ENCODE data around the gene ZFP92.

ZFP92 gene

DNA sequence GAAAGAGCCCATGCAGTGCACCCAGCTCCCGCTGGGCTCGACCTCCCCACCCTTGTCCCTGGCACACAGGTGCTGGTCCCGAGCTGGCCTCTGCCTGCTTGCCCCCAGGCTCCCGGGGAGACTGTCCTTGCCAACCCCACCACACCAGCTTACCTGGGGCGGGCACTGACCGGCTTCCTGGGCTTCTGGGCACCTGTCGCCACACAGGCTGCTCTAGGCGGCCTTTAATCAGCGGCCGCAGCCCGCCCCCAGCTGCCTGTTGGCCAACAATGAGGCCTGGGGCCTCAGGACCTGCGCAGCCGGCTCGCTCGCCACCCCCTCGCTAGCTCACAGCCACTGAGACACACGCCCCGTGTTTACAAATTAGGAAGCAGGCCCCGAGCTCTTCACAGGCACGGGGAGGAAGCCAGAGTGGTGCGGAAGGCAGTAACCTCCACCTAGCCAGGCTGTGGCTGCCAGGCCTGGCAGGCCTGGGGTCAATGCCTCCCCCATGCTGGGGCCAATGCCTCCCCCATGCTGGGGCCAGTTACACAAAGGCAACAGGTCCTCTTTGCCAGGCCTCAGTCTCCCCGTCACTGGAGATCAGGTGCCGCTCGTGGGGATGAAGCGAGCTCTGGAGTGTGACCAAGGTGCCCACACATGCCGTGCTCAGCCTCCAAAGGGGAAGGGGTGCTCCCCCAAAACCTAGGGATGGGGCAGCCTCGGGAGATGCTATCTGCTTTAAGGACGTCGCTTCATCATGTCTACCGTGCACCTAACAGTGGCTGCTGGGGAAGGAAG, 34.8 kb downstream of the ZFP92 start, which contains the start of gene TREX2:
Gene TREX2, minus strand, starts transcription at position 201 of the 780 bp plus-strand sequence. CDS start 626 bp downstream, outside the sequence.
- TF ChIP-seq, protein P1, sequence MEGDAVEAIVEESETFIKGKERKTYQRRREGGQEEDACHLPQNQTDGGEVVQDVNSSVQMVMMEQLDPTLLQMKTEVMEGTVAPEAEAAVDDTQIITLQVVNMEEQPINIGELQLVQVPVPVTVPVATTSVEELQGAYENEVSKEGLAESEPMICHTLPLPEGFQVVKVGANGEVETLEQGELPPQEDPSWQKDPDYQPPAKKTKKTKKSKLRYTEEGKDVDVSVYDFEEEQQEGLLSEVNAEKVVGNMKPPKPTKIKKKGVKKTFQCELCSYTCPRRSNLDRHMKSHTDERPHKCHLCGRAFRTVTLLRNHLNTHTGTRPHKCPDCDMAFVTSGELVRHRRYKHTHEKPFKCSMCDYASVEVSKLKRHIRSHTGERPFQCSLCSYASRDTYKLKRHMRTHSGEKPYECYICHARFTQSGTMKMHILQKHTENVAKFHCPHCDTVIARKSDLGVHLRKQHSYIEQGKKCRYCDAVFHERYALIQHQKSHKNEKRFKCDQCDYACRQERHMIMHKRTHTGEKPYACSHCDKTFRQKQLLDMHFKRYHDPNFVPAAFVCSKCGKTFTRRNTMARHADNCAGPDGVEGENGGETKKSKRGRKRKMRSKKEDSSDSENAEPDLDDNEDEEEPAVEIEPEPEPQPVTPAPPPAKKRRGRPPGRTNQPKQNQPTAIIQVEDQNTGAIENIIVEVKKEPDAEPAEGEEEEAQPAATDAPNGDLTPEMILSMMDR (conservative IDR thresholded peaks at IDR 0.05; ENCODE audit: low read depth, low read length): no peak
- H3K4me3 ChIP-seq (ENCODE audit: low read length): no peak within 1 kb of the TSS
- no peak for DNase-seq (ENCODE audit: low read depth)

DNA sequence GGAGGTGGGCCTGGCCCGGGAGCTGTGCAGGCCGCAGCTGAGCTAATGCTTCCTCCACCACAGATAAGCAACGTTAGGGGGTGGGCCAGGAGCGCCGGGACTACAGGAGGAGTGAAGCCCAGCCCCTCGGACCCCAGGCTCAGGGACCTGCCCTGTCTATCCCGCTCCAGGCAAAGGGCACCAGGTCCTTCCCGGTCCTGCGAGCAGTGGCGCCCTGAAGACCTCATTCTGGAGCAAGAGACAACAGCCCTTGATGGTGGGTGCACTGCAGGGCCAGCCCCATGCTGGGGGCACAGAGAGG, 35.3 kb downstream of the ZFP92 start:
- no peak for DNase-seq (ENCODE audit: low read depth)
- H3K4me3 ChIP-seq (ENCODE audit: low read length): no peak overlapping the region
- TF ChIP-seq, protein P1 (conservative IDR thresholded peaks at IDR 0.05; ENCODE audit: low read depth, low read length): no peak

DNA sequence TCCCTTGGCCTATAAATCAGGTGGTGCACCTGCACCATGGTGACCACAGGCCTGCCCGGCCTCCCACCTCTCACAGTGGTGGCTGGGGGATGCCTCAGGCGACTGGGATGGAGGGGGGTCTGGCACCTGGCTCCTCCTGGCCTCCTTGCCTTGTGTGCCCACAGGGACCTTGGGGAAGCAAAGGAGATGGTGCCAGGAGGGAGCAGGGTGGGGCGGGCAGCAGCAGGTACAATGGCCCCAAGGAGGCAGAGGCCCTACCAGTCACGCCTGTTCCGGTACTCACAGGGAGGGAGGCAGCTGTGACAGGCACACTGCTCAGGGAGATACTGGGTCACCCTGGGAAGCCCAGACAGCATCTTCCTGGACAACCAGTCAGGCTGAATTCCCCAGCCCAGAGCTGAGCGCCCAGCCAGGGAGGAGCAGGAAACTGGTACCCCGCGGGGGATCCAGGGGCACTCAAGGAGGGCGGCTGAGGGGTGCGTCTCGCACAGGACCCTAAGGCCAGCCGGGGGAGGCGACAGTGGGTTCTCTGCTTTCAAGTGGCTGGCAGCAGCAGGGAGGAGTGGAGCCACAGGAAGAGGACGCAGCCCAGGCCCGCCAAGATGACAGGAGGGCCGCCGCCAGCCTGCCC, 35.8 kb downstream of the ZFP92 start:
- no peak for DNase-seq (ENCODE audit: low read depth)
- no peak overlapping the region for H3K4me3 ChIP-seq (ENCODE audit: low read length)
- TF ChIP-seq, protein P1 (conservative IDR thresholded peaks at IDR 0.05; ENCODE audit: low read depth, low read length): no peak

DNA sequence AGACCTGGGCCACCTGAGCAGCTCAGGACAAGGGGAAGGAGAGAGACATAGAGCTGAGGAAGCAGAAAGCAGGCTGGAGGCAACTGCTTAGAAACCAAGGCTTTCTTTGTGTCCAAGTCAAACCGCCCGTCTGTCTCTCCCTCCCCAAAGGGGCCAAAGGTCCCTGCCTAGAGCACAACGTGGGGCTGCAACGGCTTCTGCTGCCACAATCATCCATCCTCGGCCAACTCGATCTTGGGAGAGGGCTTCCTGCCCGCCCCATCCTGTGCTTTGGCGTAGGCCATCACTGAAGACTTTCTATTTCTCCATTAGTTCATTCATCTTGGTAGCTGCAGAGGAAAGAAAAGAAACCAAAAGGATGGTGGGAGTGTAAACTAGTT, 36.3 kb downstream of the ZFP92 start:
- no peak for DNase-seq (ENCODE audit: low read depth)
- TF ChIP-seq, protein P1 (conservative IDR thresholded peaks at IDR 0.05; ENCODE audit: low read depth, low read length): no peak
- no peak overlapping the region for H3K4me3 ChIP-seq (ENCODE audit: low read length)

DNA sequence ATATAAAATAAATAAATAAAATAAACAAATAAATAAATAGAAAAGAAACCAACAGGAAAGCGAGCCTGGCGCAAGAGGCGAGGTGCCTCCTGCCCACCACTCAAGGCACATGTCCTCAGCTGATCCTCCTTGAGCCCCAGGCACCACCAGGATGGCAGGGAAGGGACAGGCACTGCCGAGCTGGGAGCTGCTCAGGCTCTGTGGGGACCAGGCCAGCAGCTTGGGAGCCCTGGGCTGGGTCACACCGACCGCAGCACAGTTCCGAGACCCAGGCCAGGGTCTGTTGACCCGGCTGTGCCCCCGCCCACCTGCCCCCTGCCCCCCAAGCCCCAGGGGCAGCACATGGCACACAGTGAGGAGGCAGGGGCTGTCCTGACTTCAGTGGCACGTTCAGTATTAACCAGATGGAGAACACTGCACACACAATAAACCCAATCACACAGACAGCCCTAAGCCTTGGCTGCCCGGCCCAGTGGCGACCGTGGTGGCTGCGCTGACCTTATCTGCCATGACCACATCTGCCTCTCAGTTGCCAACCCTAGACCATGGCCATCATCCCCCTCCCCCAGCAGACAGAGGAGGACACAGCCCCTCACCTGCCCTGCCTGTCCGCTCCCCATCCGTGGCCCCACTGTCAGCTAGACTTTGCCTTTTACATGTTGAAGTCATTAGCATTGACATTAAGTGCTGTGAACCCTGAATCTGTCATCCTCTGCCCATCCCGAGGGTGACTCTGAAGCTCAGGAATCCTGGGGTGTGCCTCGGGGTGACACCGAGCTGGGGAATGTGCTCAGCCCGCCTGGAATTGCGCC, 37.5 kb downstream of the ZFP92 start:
- no peak for DNase-seq (ENCODE audit: low read depth)
- TF ChIP-seq, protein P1 (conservative IDR thresholded peaks at IDR 0.05; ENCODE audit: low read depth, low read length): no peak

DNA sequence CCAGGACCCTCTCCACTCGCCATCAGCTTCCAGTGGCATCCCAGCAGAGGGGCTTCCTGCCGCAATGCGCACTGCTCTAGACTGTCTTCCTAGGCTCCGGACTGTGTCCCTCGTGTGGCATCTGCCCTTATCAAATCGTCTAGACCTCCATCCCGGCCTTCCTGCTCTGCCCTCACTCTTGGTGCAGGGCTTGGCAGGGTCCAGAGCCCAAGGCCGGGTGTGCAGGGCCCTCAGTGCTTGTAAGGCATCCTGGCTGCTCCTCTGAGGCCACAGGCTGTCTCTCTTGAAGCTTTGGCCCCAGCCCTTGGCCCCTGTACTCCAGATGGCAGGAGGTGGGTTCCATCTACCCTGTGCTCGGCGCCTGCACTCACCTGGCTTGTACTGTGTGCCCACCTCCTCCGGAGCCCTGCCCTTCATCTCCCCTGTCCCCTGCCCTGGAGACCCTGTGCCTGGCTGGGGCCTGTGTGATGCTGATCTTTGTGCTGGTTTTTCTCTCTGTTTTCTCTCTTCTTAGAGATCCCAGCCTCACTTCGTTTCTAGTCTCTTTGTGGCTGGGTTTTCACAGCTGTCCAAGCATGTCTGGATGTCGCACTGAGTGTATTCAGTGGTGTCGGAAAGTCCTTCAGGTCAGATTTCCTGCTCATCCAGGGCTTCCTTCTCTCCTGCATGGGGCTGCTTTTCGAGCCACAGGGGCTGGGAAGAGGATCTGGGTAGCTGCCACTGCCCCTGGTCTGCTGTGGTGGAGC, 38.3 kb downstream of the ZFP92 start:
- DNase-seq (ENCODE audit: low read depth): no peak
- TF ChIP-seq, protein P1 (conservative IDR thresholded peaks at IDR 0.05; ENCODE audit: low read depth, low read length): no peak
- H3K4me3 ChIP-seq (ENCODE audit: low read length): no peak overlapping the region

More for the DNA sequence above, 37.5 kb downstream of the ZFP92 start:
- no peak overlapping the region for H3K4me3 ChIP-seq (ENCODE audit: low read length)

All from retinal pigment epithelial cell (primary cell).